HG03342 (cell line): Measurements from ENCODE around the gene ADAMTSL2.

ENCODE experiments used
- ATAC-seq: cut with Tn5 transposase; IDR thresholded peaks from one replicate; pipeline ENCODE4 v1.9.1; 2021; ENCODE audit warnings: mild to moderate bottlenecking, moderate library complexity; ENCODE audit not compliant: unreplicated experiment

The ADAMTSL2 gene

GRCh38 chr9:133602277-133602676, 67.8 kb downstream of the ADAMTSL2 start:
- no peak for ATAC-seq

GRCh38 chr9:133603135-133603927, 68.8 kb downstream of the ADAMTSL2 start:
- ATAC-seq: no peak

- ATAC-seq: no peak
Measured at GRCh38 chr9:133604214-133604613, 69.7 kb downstream of the ADAMTSL2 start.

GRCh38 chr9:133604856-133605255, 70.4 kb downstream of the ADAMTSL2 start:
- ATAC-seq: no peak

DNA sequence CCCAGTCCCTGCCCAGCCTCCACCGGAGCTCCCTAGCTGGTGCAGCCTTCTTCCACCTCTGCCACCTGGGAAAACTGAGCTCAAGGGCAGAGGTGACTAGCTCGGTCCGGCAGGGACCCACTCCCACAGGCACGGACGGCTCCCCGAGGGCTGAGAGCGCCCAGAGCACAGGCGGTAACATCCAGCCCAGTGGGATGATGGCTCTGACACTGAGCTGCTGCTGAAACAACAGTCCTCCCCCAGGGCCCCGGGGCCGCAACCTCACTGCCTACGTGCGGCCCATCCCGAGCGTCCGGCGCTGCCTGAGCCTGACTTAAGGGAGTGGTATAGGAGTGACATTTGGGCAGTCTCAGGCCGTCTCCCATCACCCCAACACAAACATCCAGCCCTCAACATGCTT, 70.9 kb downstream of the ADAMTSL2 start:
- ATAC-seq: no peak

GRCh38 chr9:133605856-133606707, 71.6 kb downstream of the ADAMTSL2 start:
- ATAC-seq: no peak

- no peak for ATAC-seq
Measured at GRCh38 chr9:133606708-133607025, 72.2 kb downstream of the ADAMTSL2 start.

- no peak for ATAC-seq
Measured at GRCh38 chr9:133607381-133607780, 72.9 kb downstream of the ADAMTSL2 start.

DNA sequence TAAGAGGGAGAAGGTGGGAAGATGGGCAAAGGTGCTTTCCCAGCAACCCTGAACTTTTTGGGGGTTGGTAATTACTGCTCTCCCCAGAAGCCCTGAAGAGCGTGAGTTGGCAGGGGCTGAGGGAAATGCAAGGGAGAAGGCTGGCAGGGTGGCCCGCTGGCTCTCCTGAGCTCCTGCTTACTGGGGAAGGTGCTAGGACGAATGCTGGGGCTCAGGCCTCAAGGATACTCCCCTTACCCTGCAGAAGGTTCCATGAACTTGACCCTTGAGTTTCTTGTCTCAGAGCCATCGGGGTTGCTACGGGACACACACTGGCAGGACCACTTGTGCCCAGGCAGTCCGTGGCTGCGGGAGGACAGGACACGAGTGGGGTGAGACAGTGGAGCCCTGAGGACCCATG, 73.5 kb downstream of the ADAMTSL2 start:
- no peak for ATAC-seq

GRCh38 chr9:133608382-133608781, 73.9 kb downstream of the ADAMTSL2 start:
- ATAC-seq: no peak

DNA sequence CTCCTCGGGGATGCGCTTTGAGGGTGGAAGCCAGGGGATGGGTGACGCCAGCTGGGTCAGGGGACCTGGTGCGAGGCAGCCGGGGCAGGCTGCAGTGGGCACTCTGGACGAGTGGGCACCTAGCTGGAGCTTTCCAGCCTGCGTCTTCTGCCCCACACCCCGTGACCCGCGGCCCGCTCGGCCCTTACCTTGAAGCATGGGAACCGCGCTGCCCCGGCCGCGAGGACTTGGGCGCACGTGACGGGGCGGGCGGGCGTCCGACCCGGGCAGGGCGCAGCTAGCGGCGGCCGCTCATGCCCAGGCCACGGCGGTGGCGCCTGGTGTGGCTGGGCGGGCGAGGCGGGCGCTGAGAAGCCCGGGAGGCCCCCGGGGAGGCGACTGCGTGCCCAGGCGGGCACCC, 74.4 kb downstream of the ADAMTSL2 start:
- no peak for ATAC-seq

GRCh38 chr9:133609311-133610098, 75.0 kb downstream of the ADAMTSL2 start, which contains the start of gene FAM163B:
Gene FAM163B (minus strand): TSS chr9:133609389. CDS start chr9:133580223, 29,166 bp downstream.
- ATAC-seq: no peak

DNA sequence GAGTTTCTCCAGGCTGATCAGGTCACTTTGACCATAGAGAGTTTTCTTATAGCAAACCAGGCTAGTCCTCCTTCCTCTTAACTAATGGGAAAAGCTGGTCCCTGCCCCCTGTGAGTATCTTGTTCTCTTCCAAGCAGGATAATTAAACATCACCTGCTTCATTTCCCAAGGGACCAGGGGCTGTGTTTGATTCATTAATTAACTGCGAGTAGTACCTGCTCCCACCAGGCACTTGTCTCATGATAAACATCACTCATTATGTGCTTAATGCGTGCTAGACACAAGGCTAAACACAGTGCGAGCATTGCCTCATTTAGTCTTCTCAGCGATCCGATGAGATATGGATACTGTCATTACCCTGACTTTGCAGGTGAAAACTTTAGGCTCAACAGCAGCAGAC, 76.3 kb downstream of the ADAMTSL2 start:
- ATAC-seq: no peak

- ATAC-seq: no peak
Measured at GRCh38 chr9:133612051-133612450, 77.5 kb downstream of the ADAMTSL2 start.

DNA sequence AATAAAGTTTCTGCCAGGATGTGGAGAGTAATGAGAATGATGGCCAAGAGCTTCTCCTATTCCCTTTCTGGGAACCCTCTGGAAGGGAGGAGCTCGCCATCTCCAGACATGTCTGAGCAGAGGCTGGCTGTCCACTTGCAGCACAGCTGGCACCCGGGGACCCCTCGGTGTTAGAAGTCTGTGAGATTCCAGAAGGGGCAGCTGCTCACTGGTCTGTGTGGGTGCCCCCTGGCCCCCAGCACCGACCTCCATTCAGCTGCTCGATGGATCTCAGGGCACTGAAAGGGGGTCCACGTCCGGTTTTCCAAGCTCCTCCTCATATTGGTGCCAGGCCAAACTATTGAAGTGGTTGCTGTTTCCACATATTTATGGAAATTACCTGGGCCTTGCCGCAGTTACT, 78.3 kb downstream of the ADAMTSL2 start:
- ATAC-seq: no peak

DNA sequence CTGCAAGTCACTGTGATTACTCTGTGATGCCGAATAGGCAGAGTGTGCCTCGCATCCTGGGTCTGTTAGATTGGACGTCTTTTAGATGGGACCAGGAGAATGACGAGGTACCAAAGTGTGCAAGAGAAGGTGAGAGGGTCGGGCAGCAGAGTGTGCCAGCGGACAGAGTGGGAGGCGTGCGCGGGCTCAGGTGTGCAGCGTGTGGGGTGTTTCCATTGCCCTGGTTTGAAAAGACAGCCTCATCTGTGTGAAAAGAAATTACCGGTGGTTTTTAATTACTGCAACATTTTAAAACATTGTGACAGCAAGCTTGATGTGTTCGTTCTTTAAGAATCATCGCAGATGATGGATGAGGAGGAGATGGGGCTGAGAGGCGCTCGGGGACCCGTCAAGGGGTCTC, 78.9 kb downstream of the ADAMTSL2 start:
- ATAC-seq: no peak

DNA sequence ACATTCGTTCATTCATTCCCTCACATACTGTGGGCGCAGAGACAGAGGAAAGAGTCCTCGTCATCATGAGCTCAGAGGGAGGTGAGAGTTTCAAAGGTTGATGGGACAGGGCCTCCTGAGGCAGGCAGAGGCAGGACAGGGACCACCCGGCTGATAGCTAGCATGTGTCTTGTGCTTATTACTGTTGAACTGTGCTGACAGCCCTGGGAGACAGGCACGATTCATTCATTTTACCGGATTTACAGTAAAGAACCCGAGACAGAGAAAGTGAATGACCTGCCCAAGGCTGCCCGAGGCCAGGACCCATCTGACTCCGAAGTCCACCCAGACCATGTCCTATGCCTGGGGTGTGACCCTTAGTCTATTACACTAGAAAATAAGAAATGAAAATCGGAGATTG, 79.6 kb downstream of the ADAMTSL2 start:
- no peak for ATAC-seq

DNA sequence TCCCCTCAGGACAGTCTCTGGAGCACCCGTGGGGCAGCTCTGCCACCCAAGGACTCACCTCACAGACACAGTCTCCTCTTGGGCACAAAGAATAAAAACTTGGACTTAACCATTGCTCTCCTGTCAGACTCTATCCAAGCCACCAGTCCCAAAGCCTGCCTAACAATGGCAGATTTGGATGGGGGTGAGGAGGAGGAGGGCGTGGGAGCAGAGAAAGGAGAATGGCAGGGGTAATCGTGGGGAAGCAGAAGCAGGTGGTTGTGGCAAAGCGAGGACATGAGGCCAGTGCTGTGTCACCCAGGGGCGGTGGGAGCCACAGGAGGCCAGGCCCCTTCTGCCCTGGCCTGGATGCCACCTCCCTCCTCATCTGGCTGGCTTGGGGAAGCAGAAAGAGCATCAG, 80.2 kb downstream of the ADAMTSL2 start:
- ATAC-seq: no peak

DNA sequence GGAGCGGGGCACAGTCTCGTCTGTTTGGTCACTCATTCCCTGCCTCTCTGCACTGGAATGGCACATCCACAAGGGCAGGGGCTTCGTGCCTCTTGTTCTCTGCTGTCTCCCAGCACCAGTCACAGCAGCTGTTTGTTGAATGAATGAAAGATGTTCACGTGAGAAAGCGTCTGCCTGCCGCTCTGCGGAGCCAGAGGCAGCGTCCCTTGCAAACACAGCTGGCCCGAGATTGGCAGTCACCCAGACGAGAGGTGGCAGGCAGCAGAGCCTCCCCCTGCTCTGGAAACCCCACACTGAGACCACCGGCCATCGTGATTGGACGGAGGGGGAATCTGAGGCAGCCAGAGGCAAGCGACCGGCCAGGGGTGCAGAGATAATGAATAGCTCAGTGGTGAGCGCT, 80.7 kb downstream of the ADAMTSL2 start:
- no peak for ATAC-seq

DNA sequence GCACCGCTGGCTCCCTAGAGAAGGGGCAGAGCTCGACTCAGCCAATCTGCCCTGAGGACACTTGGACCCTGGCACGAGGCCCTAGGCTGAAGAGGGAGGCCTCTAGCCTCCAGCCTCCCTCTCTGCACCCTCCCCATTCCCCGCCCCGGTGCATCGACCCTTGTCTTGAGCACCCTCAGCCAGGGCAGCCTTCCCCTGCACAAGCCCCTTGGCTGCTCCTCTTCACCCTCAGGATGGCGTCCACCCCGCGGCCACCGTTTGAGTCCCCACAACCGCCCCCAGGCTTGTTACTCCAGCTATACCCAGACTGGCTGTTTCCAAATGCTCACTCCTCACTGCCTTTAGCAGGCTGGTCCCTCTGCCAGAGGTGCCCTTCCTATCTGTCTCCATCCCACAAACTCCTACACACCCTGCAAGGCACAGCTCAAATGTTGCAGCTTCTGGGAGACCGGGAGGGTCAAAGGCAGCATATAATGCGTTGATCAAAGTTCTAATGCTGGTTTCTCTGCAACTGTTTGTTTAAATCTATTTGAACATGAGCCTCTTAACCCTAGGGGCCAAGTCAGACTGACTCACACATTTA, 81.2 kb downstream of the ADAMTSL2 start:
- no peak for ATAC-seq
